B cell (primary cell): ENCODE data around the gene GALNT10. TPM values are rescaled to one million over a fixed set of nuclear protein-coding genes. Genes with fewer than 3 reads are reported as not detected.

ENCODE experiments used
- ATAC-seq: fragments of 200-7000 bp; cut with Tn5 transposase; one replicate; pipeline ENCODE4 v1.10.0; 2021; ENCODE audit warnings: low read depth, mild to moderate bottlenecking, moderate number of reproducible peaks, moderate library complexity
- CTCF ChIA-PET: fragments of 350-600 bp; sonication (Branson Sonifier 250); formaldehyde crosslinking; loops from one replicate; lab custom pipeline; 2021; ENCODE audit warnings: antibody characterized with exemption, inconsistent platforms; lab: Charles Lee
- POLR2A ChIA-PET: fragments of 350-600 bp; sonication (Branson Sonifier 250); formaldehyde crosslinking; loops from one replicate; lab custom pipeline; 2021; ENCODE audit warnings: antibody characterized with exemption; lab: Charles Lee
- DNase-seq: peaks from one replicate; pipeline ENCODE4 v3.0.0; 2013
- H2AFZ ChIP-seq: 2 replicates; pipeline ENCODE4 v1.6.1; 2012; ENCODE audit warnings: mild to moderate bottlenecking, low read depth, low read length; ENCODE audit not compliant: insufficient read depth, poor library complexity, severe bottlenecking
- H3K27ac ChIP-seq, 2 donors: 1 replicate in 1 of 2; 2 replicates in 1 of 2; pipeline ENCODE4 v1.5.1; 2012 to 2013; ENCODE audit warnings: low read length in 2 of 2, mild to moderate bottlenecking in 2 of 2, moderate library complexity in 1 of 2
- H3K27me3 ChIP-seq, 4 experiments: fragments of 200-600 bp in 1 of 4; sonication (generic) in 1 of 4; replicated peaks in 1 of 4; 1 replicate in 2 of 4; 2 replicates in 2 of 4; pipeline versions ENCODE4 v1.6.1 to v1.7.0; 2013 to 2016; ENCODE audit warnings: low read length in 3 of 4, mild to moderate bottlenecking in 2 of 4, mixed read lengths in 1 of 4, moderate library complexity in 1 of 4; ENCODE audit not compliant: insufficient read depth in 4 of 4, control insufficient read depth in 3 of 4; ENCODE audit errors: control extremely low read depth in 1 of 4
- H3K36me3 ChIP-seq, 2 experiments: replicated peaks in 1 of 2; 1 replicate in 1 of 2; 2 replicates in 1 of 2; pipeline versions ENCODE4 v1.6.1 to v1.7.1; 2013; ENCODE audit warnings: low read length in 1 of 2; ENCODE audit not compliant: insufficient read depth in 2 of 2, control insufficient read depth in 1 of 2; ENCODE audit errors: control extremely low read depth in 1 of 2, extremely low read depth in 1 of 2
- H3K4me1 ChIP-seq, 2 donors: fragments of 200-600 bp in 1 of 2; sonication (generic) in 1 of 2; 1 replicate in 1 of 2; 2 replicates in 1 of 2; pipeline versions ENCODE4 v1.5.1 to v1.6.1; 2013 to 2017; ENCODE audit warnings: low read length in 2 of 2; ENCODE audit not compliant: control insufficient read depth in 2 of 2, insufficient read depth in 2 of 2
- H3K4me2 ChIP-seq: replicated peaks from 2 replicates; pipeline ENCODE3; 2012; ENCODE audit warnings: mild to moderate bottlenecking, low read depth, low read length; ENCODE audit not compliant: poor library complexity, severe bottlenecking
- H3K4me3 ChIP-seq, 5 experiments: fragments of 200-600 bp in 1 of 5; sonication (generic) in 1 of 5; 1 replicate in 3 of 5; 2 replicates in 2 of 5; pipeline versions ENCODE4 v1.5.1 to v1.7.0; 2011 to 2016; ENCODE audit warnings: low read length in 4 of 5, mild to moderate bottlenecking in 4 of 5, low read depth in 2 of 5, control low read depth in 1 of 5, moderate library complexity in 1 of 5; ENCODE audit not compliant: insufficient read depth in 1 of 5; ENCODE audit errors: control extremely low read depth in 1 of 5, extremely low read depth in 1 of 5
- H3K79me2 ChIP-seq: fragments of 200-600 bp; sonication (generic); one replicate; pipeline ENCODE4 v1.6.0; 2016; ENCODE audit warnings: low read length; ENCODE audit not compliant: control insufficient read depth, insufficient read depth
- H3K9ac ChIP-seq: fragments of 200-600 bp; sonication (generic); 2 replicates; pipeline ENCODE4 v1.6.1; 2017; ENCODE audit warnings: mild to moderate bottlenecking, low read length, moderate library complexity
- H3K9me3 ChIP-seq, 3 donors: one replicate each; pipeline versions ENCODE4 v1.6.1 to v1.7.1; 2013; ENCODE audit warnings: low read length in 2 of 3; ENCODE audit not compliant: control insufficient read depth in 2 of 3, insufficient read depth in 1 of 3; ENCODE audit errors: control extremely low read depth in 1 of 3
- H4K20me1 ChIP-seq: 2 replicates; pipeline ENCODE4 v1.6.0; 2012; ENCODE audit warnings: mild to moderate bottlenecking, low read length; ENCODE audit not compliant: insufficient read depth, control insufficient read depth, poor library complexity, severe bottlenecking
- H3K27ac Mint-ChIP-seq: one replicate; pipeline ENCODE4 v1.8.0; 2021; ENCODE audit warnings: mixed read lengths
- H3K27me3 Mint-ChIP-seq: one replicate; pipeline ENCODE4 v1.8.0; 2021; ENCODE audit warnings: mixed read lengths
- H3K4me1 Mint-ChIP-seq: one replicate; pipeline ENCODE4 v1.8.0; 2021; ENCODE audit warnings: mixed read lengths
- H3K4me3 Mint-ChIP-seq: one replicate; pipeline ENCODE4 v1.8.0; 2021; ENCODE audit warnings: mixed read lengths
- H3K9me3 Mint-ChIP-seq: one replicate; pipeline ENCODE4 v1.8.0; 2022; ENCODE audit warnings: mixed read lengths; ENCODE audit not compliant: insufficient read depth
- CTCF ChIP-seq: fragments of 200-600 bp; IDR thresholded peaks from one replicate; pipeline ENCODE4 v1.8.0; 2022; ENCODE audit warnings: antibody characterized with exemption, mild to moderate bottlenecking
- EZH2 ChIP-seq: IDR thresholded peaks from 2 replicates; pipeline ENCODE4 v1.6.1; 2012; ENCODE audit warnings: borderline replicate concordance, low read depth, mild to moderate bottlenecking, moderate library complexity, low read length; ENCODE audit not compliant: insufficient read depth, poor library complexity, severe bottlenecking
- WGBS: methylation state at CpG from one replicate; pipeline ENCODE4 v1.1.5; 2013; ENCODE audit warnings: missing lambda C conversion rate; ENCODE audit not compliant: insufficient coverage; 5-methylcytosine and 5-hydroxymethylcytosine counted together
- intact Hi-C: fragments of 100-400 bp; cut with micrococcal nuclease; formaldehyde crosslinking; loops from one replicate; pipeline ENCODE4 v1.10.0; 2022
- polyA plus RNA-seq: library from polyadenylated mRNA; depleted of rRNA; stranded (reverse); fragments of >200 nt; gene quantifications from 2 replicates; pipeline ENCODE4 v1.2.3, GENCODE V29; 2012
- total RNA-seq, 2 donors: library from RNA; stranded (reverse); fragments of 120-200 nt in 1 of 2; gene quantifications; 1 replicate in 1 of 2; 2 replicates in 1 of 2; pipeline versions ENCODE4 v1.2.3 to v1.2.4, GENCODE V29; 2013 to 2022

Gene GALNT10
- total and polyA plus RNA-seq, 2 donors (not counting 1 experiment from before 2014, with no cell fraction given), result 27.7 to 42.8 TPM

- Histone ChIP-seq H3K9ac (no peak overlapping the region), H4K20me1 (peaks cover 12% of the 10 kb centered on the region), H2AFZ (no peak overlapping the region), H3K4me1 (no peaks in the 10 kb centered on the region), H3K4me2 (no peak overlapping the region), H3K36me3 (peaks cover 0 to 22% of the 10 kb centered on the region in 2 experiments), H3K27me3 (no peaks in the 10 kb centered on the region), H3K9me3 (no peaks in the 10 kb centered on the region), H3K4me3 (no peak overlapping the region), H3K27ac (no peak overlapping the region), H3K79me2 (peaks cover 14% of the 10 kb centered on the region)
- Mint-ChIP-seq H3K27me3 (no peaks in the 10 kb centered on the region), H3K4me1 (peaks cover 2% of the 10 kb centered on the region), H3K4me3 (no peak overlapping the region), H3K27ac (no peak overlapping the region), H3K9me3 (no peaks in the 10 kb centered on the region)
- POLR2A ChIA-PET, result no interaction called here
- ATAC-seq (no peak), DNase-seq (no peak)
- intact Hi-C loops, result no loop called here
- 93% methylated on average over 3 of the region's 6 CpGs for WGBS
- CTCF ChIA-PET, result no interaction called here
- TF ChIP-seq CTCF, result no peak
- no peak for TF ChIP-seq EZH2
Measured at GRCh38 chr5:154320224-154321089, 129.9 kb downstream of the GALNT10 start.

GRCh38 chr5:154321546-154321945, 131.0 kb downstream of the GALNT10 start:
- peaks cover 0 to 19% of the 10 kb centered on the region in 2 experiments for H3K36me3 ChIP-seq
- no peaks in the 10 kb centered on the region for H3K27me3 Mint-ChIP-seq
- H2AFZ ChIP-seq, result no peak overlapping the region
- no peak overlapping the region for H3K9ac ChIP-seq
- no peaks in the 10 kb centered on the region for H3K4me1 ChIP-seq
- no peak overlapping the region for H3K27ac ChIP-seq
- ATAC-seq (no peak), DNase-seq (no peak)
- POLR2A ChIA-PET, result interaction anchor here (0.6 kb wide), 1 partner anchor 67 kb away, joined by 4 read pairs; no protein-coding TSS in a partner anchor
- CTCF ChIA-PET, result no interaction called here
- intact Hi-C loops, result no loop called here
- no peaks in the 10 kb centered on the region for H3K9me3 ChIP-seq
- H3K79me2 ChIP-seq, result peaks cover 14% of the 10 kb centered on the region
- no peak for TF ChIP-seq EZH2
- TF ChIP-seq CTCF, result no peak
- peaks cover 12% of the 10 kb centered on the region for H4K20me1 ChIP-seq
- no peaks in the 10 kb centered on the region for H3K9me3 Mint-ChIP-seq
- H3K27ac Mint-ChIP-seq, result no peak overlapping the region
- peaks cover 2% of the 10 kb centered on the region for H3K4me1 Mint-ChIP-seq
- no peak overlapping the region for H3K4me2 ChIP-seq
- H3K4me3 ChIP-seq, result no peak overlapping the region
- H3K27me3 ChIP-seq, result no peaks in the 10 kb centered on the region
- 100% methylated on average over 1 of the region's 3 CpGs for WGBS
- H3K4me3 Mint-ChIP-seq, result no peak overlapping the region
